Measurements from ENCODE around the gene TMEM270. TPM values are rescaled to one million over a fixed set of nuclear protein-coding genes. Genes with fewer than 3 reads are reported as not detected.
"Not testable (repeated sequence)": the region's sequence is repeated elsewhere in the genome, so short reads cannot be mapped to it uniquely, and the experiment has no call there.

TMEM270 gene
- total and polyA plus RNA-seq, 7 donors: 0.39 TPM; not detected in 6

GRCh38 chr7:73817121-73817520 is 43.8 kb upstream of the TMEM270 start:
- no peak for TF ChIP-seq CTCF (IDR thresholded peaks at IDR 0.05)
- no peak for TF ChIP-seq POLR2A (IDR thresholded peaks at IDR 0.05)
- TF ChIP-seq POLR2AphosphoS5 (IDR thresholded peaks at IDR 0.05): no peak
- no peak for TF ChIP-seq EP300 (IDR thresholded peaks at IDR 0.05)
- Histone ChIP-seq H3K27ac (no peak overlapping the region), H3K9me3 (no peaks in the 10 kb centered on the region), H3K4me1 (no peaks in the 10 kb centered on the region), H3K27me3 (no peaks in the 10 kb centered on the region), H3K4me3 (no peak overlapping the region), H3K36me3 (no peaks in the 10 kb centered on the region)
- WGBS, 2 donors: 95% methylated on average over 6 of the region's 6 CpGs
- intact Hi-C loops (cut with DNase I): no loop called here
- no peak for DNase-seq

- no peaks in the 10 kb centered on the region for H3K27me3 ChIP-seq
- DNase-seq: peak; percentile 9
- WGBS, 2 donors: 90% methylated on average over 7 of the region's 7 CpGs
- TF ChIP-seq CTCF (IDR thresholded peaks at IDR 0.05) (no peak), POLR2AphosphoS5 (IDR thresholded peaks at IDR 0.05) (no peak), POLR2A (IDR thresholded peaks at IDR 0.05) (no peak), EP300 (IDR thresholded peaks at IDR 0.05) (no peak)
- no peaks in the 10 kb centered on the region for H3K36me3 ChIP-seq
- no peak overlapping the region for H3K27ac ChIP-seq
- H3K4me1 ChIP-seq: peaks cover 0 to 11% (median 4%) of the 10 kb centered on the region in 4 donors
- no peaks in the 10 kb centered on the region for H3K9me3 ChIP-seq
- intact Hi-C loops (cut with DNase I): no loop called here
- no peak overlapping the region for H3K4me3 ChIP-seq
These were observed 40.9 kb upstream of the TMEM270 start for GRCh38 chr7:73820013-73820412.

- H3K4me3 ChIP-seq; H3K27me3 ChIP-seq; intact Hi-C loops (cut with DNase I); DNase-seq; H3K9me3 ChIP-seq; H3K27ac ChIP-seq; H3K36me3 ChIP-seq: not testable (repeated sequence)
- H3K4me1 ChIP-seq: peaks cover 0 to 11% (median 4%) of the 10 kb centered on the region in 4 donors
- WGBS, 2 donors: 56 to 82% methylated on average over 14 of the region's 14 CpGs
These were observed 39.2 kb upstream of the TMEM270 start for GRCh38 chr7:73821597-73822285.

- H3K9me3 ChIP-seq: no peaks in the 10 kb centered on the region
- H3K36me3 ChIP-seq: no peaks in the 10 kb centered on the region
- WGBS, 2 donors: 9 to 55% methylated on average over 15 of the region's 15 CpGs
- no peak overlapping the region for H3K4me3 ChIP-seq
- H3K4me1 ChIP-seq: peaks cover 0 to 14% (median 7%) of the 10 kb centered on the region in 4 donors
- no peak for TF ChIP-seq CTCF (IDR thresholded peaks at IDR 0.05)
- no peak for TF ChIP-seq EP300 (IDR thresholded peaks at IDR 0.05)
- TF ChIP-seq POLR2AphosphoS5 (IDR thresholded peaks at IDR 0.05): no peak
- TF ChIP-seq POLR2A (IDR thresholded peaks at IDR 0.05): peak in 1 of 2 donors; percentile 55
- no peaks in the 10 kb centered on the region for H3K27me3 ChIP-seq
- peak overlapping the region in 2 of 4 donors; percentile 28 for H3K27ac ChIP-seq
- peak; percentile 74 for DNase-seq
- intact Hi-C loops (cut with DNase I): no loop called here
These were observed 38.4 kb upstream of the TMEM270 start for GRCh38 chr7:73822319-73823173.

GRCh38 chr7:73823257-73823656 is 37.7 kb upstream of the TMEM270 start:
- Histone ChIP-seq H3K27me3 (no peaks in the 10 kb centered on the region), H3K27ac (no peak overlapping the region), H3K9me3 (no peaks in the 10 kb centered on the region), H3K4me3 (no peak overlapping the region), H3K4me1 (peaks cover 0 to 21% (median 14%) of the 10 kb centered on the region in 4 donors), H3K36me3 (no peaks in the 10 kb centered on the region)
- TF ChIP-seq POLR2A (IDR thresholded peaks at IDR 0.05): no peak
- no peak for TF ChIP-seq CTCF (IDR thresholded peaks at IDR 0.05)
- TF ChIP-seq POLR2AphosphoS5 (IDR thresholded peaks at IDR 0.05): no peak
- TF ChIP-seq EP300 (IDR thresholded peaks at IDR 0.05): no peak
- 36 to 66% methylated on average over 5 of the region's 5 CpGs for WGBS, 2 donors
- intact Hi-C loops (cut with DNase I): no loop called here
- no peak for DNase-seq

Data from sigmoid colon (tissue), 7 donors.